ENCODE measurements around the gene SETD3. TPM values are rescaled to one million over a fixed set of nuclear protein-coding genes. Genes with fewer than 3 reads are reported as not detected.
A peak's percentile ranks its signal among the peaks of the same experiment; 100 is the strongest.

SETD3 gene
- total and polyA plus RNA-seq, 2 experiments from 2014 or later: 40.7 to 68.0 TPM

- TF ChIP-seq ZNF462 (CRISPR knock-in tag; IDR thresholded peaks at IDR 0.05) (no peak), POLR2AphosphoS5 (IDR thresholded peaks at IDR 0.05; ENCODE audit: low read depth) (no peak), EZH2 (IDR thresholded peaks at IDR 0.05; ENCODE audit: low read depth, unreplicated experiment) (no peak), ZNF331 (CRISPR knock-in tag; IDR thresholded peaks at IDR 0.05; ENCODE audit: low read depth) (no peak)
These were observed 67.5 kb downstream of the SETD3 start (continued) for GRCh38 chr14:99413172-99413571.

DNA sequence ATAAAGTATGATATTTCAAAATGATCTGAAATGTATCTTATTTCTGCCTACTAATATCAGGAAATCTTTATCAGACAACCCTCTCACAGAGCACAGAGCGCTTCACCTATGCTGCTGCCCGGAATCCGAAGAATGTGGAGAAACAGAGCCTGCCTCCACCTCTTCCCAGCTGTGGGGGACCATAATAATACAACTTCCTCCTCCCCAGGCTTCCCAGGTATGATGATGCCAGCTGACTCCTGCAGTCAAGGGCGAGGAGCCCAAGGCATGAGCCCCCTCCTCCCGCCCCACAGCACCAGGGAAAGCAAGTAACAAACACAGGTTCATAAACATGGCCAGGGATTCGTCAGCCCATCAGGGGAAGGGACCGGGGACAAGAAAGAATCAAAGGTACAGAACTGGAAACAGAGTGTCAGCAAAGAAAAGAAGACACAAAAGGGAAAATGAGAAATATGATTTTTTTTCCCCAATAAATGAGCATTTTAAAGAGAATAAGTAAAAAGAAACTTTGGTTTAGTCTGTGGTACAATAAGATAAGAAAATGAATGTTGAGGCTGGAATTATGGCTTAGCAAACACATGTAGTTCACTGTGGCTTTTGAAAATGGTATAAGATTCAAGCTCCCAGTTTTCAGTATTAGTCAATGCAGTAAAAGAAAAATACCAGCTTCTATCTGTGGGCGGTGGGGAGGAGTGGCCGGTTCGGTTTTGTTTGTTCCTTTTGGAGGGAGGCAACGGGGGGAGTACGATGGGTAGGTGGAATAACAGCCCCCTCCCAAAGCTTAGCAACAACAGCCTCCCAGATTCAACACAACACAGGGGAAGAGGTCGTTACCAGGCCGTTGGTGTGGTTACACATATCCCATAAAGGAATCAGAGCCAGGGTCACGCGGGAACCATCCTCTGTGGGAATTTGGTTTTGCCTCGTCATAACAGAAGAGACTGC, 68.3 kb downstream of the SETD3 start:
- H3K27me3 Mint-ChIP-seq (ENCODE audit: insufficient read depth, low read depth, poor library complexity): peaks cover 11% of the 10 kb centered on the region
- peak overlapping the region; percentile 92 for H3K27ac ChIP-seq (ENCODE audit: low read depth)
- H3K36me3 ChIP-seq (ENCODE audit: insufficient read depth): no peaks in the 10 kb centered on the region
- 0 out of 2 replicates have a peak, but pooled peaks have one; percentile 13 for TF ChIP-seq NANOG (IDR thresholded peaks at IDR 0.05; ENCODE audit: borderline replicate concordance)
- 0 out of 2 replicates have a peak, but pooled peaks have one; percentile 30 for TF ChIP-seq ETS1 (IDR thresholded peaks at IDR 0.05)
- peak; percentile 41; the same call in 1 of the 2 replicates for TF ChIP-seq CREB1 (CRISPR knock-in tag; IDR thresholded peaks at IDR 0.05; ENCODE audit: low read depth)
- TF ChIP-seq, protein P1, sequence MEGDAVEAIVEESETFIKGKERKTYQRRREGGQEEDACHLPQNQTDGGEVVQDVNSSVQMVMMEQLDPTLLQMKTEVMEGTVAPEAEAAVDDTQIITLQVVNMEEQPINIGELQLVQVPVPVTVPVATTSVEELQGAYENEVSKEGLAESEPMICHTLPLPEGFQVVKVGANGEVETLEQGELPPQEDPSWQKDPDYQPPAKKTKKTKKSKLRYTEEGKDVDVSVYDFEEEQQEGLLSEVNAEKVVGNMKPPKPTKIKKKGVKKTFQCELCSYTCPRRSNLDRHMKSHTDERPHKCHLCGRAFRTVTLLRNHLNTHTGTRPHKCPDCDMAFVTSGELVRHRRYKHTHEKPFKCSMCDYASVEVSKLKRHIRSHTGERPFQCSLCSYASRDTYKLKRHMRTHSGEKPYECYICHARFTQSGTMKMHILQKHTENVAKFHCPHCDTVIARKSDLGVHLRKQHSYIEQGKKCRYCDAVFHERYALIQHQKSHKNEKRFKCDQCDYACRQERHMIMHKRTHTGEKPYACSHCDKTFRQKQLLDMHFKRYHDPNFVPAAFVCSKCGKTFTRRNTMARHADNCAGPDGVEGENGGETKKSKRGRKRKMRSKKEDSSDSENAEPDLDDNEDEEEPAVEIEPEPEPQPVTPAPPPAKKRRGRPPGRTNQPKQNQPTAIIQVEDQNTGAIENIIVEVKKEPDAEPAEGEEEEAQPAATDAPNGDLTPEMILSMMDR (conservative IDR thresholded peaks at IDR 0.05; ENCODE audit: low read depth in 2 of 2): no peak
- H3K4me3 ChIP-seq: peak overlapping the region; percentile 22
- DNase-seq (ENCODE audit: low spot score) (peak; percentile 91), ATAC-seq (peak; percentile 78)
- no peaks in the 10 kb centered on the region for H3K36me3 Mint-ChIP-seq (ENCODE audit: low read depth)
- H3K27me3 ChIP-seq (ENCODE audit: insufficient read depth): no peaks in the 10 kb centered on the region
- H3K4me1 ChIP-seq (ENCODE audit: insufficient read depth): peaks cover 66% of the 10 kb centered on the region
- H2AFZ ChIP-seq: no peak overlapping the region
- peaks cover 3% of the 10 kb centered on the region for H3F3A ChIP-seq (replicated peaks; ENCODE audit: low read depth)
- peak overlapping the region; percentile 51 for H3K4me3 Mint-ChIP-seq
- H3K4me1 Mint-ChIP-seq: peaks cover 80% of the 10 kb centered on the region
- no peaks in the 10 kb centered on the region for H3K9me2 ChIP-seq (ENCODE audit: insufficient read depth)
- 0 out of 2 replicates have a peak, but pooled peaks cover 6% of the 10 kb centered on the region for H3K79me2 ChIP-seq (replicated peaks; ENCODE audit: insufficient read depth)
- peak overlapping the region; percentile 96 for H3K27ac Mint-ChIP-seq
- peak overlapping the region; percentile 67 for H3K4me2 ChIP-seq
- no peaks in the 10 kb centered on the region for H3K9me3 Mint-ChIP-seq
- no peaks in the 10 kb centered on the region for H4K20me1 ChIP-seq (replicated peaks; ENCODE audit: insufficient read depth)
